H9 (cell line): ENCODE measurements around the gene MEPCE. TPM values are rescaled to one million over a fixed set of nuclear protein-coding genes. Genes with fewer than 3 reads are reported as not detected.

Experiments
- DNase-seq: peaks from one replicate; pipeline ENCODE4 v3.0.0-alpha.2; 2017
- H2AFZ ChIP-seq: one replicate; pipeline ENCODE4 v1.6.1; 2013; ENCODE audit warnings: mild to moderate bottlenecking, low read length, control low read depth, moderate library complexity
- H2AK5ac ChIP-seq: 2 replicates; pipeline ENCODE4 v1.6.1; 2013; ENCODE audit warnings: low read length, control low read depth, mixed read lengths; ENCODE audit not compliant: insufficient read length
- H2BK120ac ChIP-seq: one replicate; pipeline ENCODE4 v1.6.1; 2013; ENCODE audit warnings: low read depth, mild to moderate bottlenecking, low read length, control low read depth, inconsistent platforms; ENCODE audit not compliant: poor library complexity, severe bottlenecking
- H2BK12ac ChIP-seq: 2 replicates; pipeline ENCODE4 v1.6.1; 2013; ENCODE audit warnings: low read length, control low read depth, mixed read lengths, low read depth; ENCODE audit not compliant: insufficient read length
- H2BK15ac ChIP-seq: 2 replicates; pipeline ENCODE4 v1.6.1; 2013; ENCODE audit warnings: low read depth, low read length, control low read depth
- H2BK20ac ChIP-seq: one replicate; pipeline ENCODE4 v1.6.1; 2013; ENCODE audit warnings: low read depth, mild to moderate bottlenecking, low read length, control low read depth, inconsistent platforms; ENCODE audit not compliant: poor library complexity, severe bottlenecking
- H2BK5ac ChIP-seq: 2 replicates; pipeline ENCODE4 v1.6.1; 2013; ENCODE audit warnings: low read length, control low read depth, mixed read lengths; ENCODE audit not compliant: insufficient read length
- H3K14ac ChIP-seq: 2 replicates; pipeline ENCODE4 v1.6.1; 2013; ENCODE audit warnings: low read length, control low read depth; ENCODE audit not compliant: insufficient read depth
- H3K18ac ChIP-seq: 2 replicates; pipeline ENCODE4 v1.6.1; 2013; ENCODE audit warnings: low read depth, mild to moderate bottlenecking, mixed read lengths, low read length, control low read depth; ENCODE audit not compliant: insufficient read length
- H3K23ac ChIP-seq: 2 replicates; pipeline ENCODE4 v1.6.1; 2013; ENCODE audit warnings: low read length, control low read depth, mixed read lengths, low read depth; ENCODE audit not compliant: insufficient read length
- H3K23me2 ChIP-seq: 2 replicates; pipeline ENCODE4 v1.6.1; 2013; ENCODE audit warnings: low read depth, mild to moderate bottlenecking, mixed read lengths, low read length, control low read depth; ENCODE audit not compliant: insufficient read length, poor library complexity, severe bottlenecking
- H3K27ac ChIP-seq: 2 replicates; pipeline ENCODE4 v1.5.1; 2013; ENCODE audit warnings: low read length, control low read depth, mixed read lengths, low read depth; ENCODE audit not compliant: insufficient read length
- H3K27me3 ChIP-seq: 2 replicates; pipeline ENCODE4 v1.6.1; 2013; ENCODE audit warnings: low read length, control low read depth, inconsistent platforms; ENCODE audit not compliant: insufficient read depth
- H3K4ac ChIP-seq: 2 replicates; pipeline ENCODE4 v1.6.1; 2013; ENCODE audit warnings: low read depth, mild to moderate bottlenecking, control low read depth, inconsistent platforms, low read length, moderate library complexity
- H3K4me1 ChIP-seq: 2 replicates; pipeline ENCODE4 v1.6.1; 2013; ENCODE audit warnings: low read length, control low read depth, inconsistent platforms; ENCODE audit not compliant: insufficient read depth
- H3K4me2 ChIP-seq: 2 replicates; pipeline ENCODE4 v1.6.1; 2013; ENCODE audit warnings: low read length, control low read depth, mixed read lengths; ENCODE audit not compliant: insufficient read length, insufficient read depth
- H3K56ac ChIP-seq: 2 replicates; pipeline ENCODE4 v1.6.1; 2013; ENCODE audit warnings: low read depth, mild to moderate bottlenecking, mixed read lengths, low read length, control low read depth; ENCODE audit not compliant: insufficient read length
- H3K79me1 ChIP-seq: 2 replicates; pipeline ENCODE4 v1.6.1; 2013; ENCODE audit warnings: low read depth, mild to moderate bottlenecking, moderate library complexity, low read length, control low read depth, inconsistent platforms; ENCODE audit not compliant: insufficient read depth, poor library complexity, severe bottlenecking
- H3K79me2 ChIP-seq: 2 replicates; pipeline ENCODE4 v1.6.1; 2013; ENCODE audit warnings: low read length, control low read depth, inconsistent platforms; ENCODE audit not compliant: insufficient read depth
- H3K9ac ChIP-seq: 2 replicates; pipeline ENCODE4 v1.6.1; 2013; ENCODE audit warnings: low read length, control low read depth, mixed read lengths; ENCODE audit not compliant: insufficient read length; ENCODE audit errors: extremely low read depth
- H3K9me3 ChIP-seq: one replicate; pipeline ENCODE4 v1.6.1; 2013; ENCODE audit warnings: low read depth, low read length, inconsistent platforms; ENCODE audit not compliant: control insufficient read depth
- H3T11ph ChIP-seq: one replicate; pipeline ENCODE4 v1.6.1; 2013; ENCODE audit warnings: mild to moderate bottlenecking, low read length, control low read depth, inconsistent platforms
- H4K20me1 ChIP-seq: one replicate; pipeline ENCODE4 v1.6.1; 2013; ENCODE audit not compliant: control insufficient read depth, insufficient read length, insufficient read depth
- H4K5ac ChIP-seq: 2 replicates; pipeline ENCODE4 v1.6.1; 2013; ENCODE audit warnings: low read depth, mild to moderate bottlenecking, mixed read lengths, low read length, control low read depth; ENCODE audit not compliant: insufficient read length
- H4K8ac ChIP-seq: replicated peaks from 2 replicates; pipeline ENCODE4 v1.6.1; 2013; ENCODE audit warnings: low read length, control low read depth, mixed read lengths, low read depth; ENCODE audit not compliant: insufficient read length
- H4K91ac ChIP-seq: 2 replicates; pipeline ENCODE4 v1.6.1; 2013; ENCODE audit warnings: low read depth, mild to moderate bottlenecking, moderate library complexity, mixed read lengths, low read length, control low read depth; ENCODE audit not compliant: insufficient read length
- H3K27ac Mint-ChIP-seq, 3 experiments: 2 replicates in 2 of 3; 3 replicates in 1 of 3; pipeline ENCODE4 v1.8.0; 2020 to 2021; ENCODE audit warnings: mixed read lengths in 3 of 3, mild to moderate bottlenecking in 1 of 3, moderate library complexity in 1 of 3
- H3K27me3 Mint-ChIP-seq: 2 replicates; pipeline ENCODE4 v1.8.0; 2021; ENCODE audit warnings: low read depth, mild to moderate bottlenecking, moderate library complexity, mixed read lengths
- H3K36me3 Mint-ChIP-seq, 3 experiments: 2 replicates in 2 of 3; 3 replicates in 1 of 3; pipeline ENCODE4 v1.8.0; 2020 to 2021; ENCODE audit warnings: low read depth in 3 of 3, mixed read lengths in 3 of 3; ENCODE audit not compliant: insufficient read depth in 1 of 3
- H3K4me1 Mint-ChIP-seq, 2 experiments: 2 replicates each; pipeline ENCODE4 v1.8.0; 2020; ENCODE audit warnings: mixed read lengths in 2 of 2
- H3K4me3 Mint-ChIP-seq, 2 experiments: 2 replicates in 1 of 2; 3 replicates in 1 of 2; pipeline ENCODE4 v1.8.0; 2020 to 2021; ENCODE audit warnings: mild to moderate bottlenecking in 2 of 2, mixed read lengths in 2 of 2, moderate library complexity in 1 of 2
- H3K9me3 Mint-ChIP-seq, 2 experiments: 2 replicates in 1 of 2; 3 replicates in 1 of 2; pipeline ENCODE4 v1.8.0; 2020; ENCODE audit warnings: mild to moderate bottlenecking in 2 of 2, mixed read lengths in 2 of 2, moderate library complexity in 1 of 2
- total RNA-seq: library from RNA; stranded (reverse); gene quantifications from 2 replicates; pipeline ENCODE4 v1.2.1, GENCODE V29; 2021
- TF ChIP-seq, protein P1 (sequence below): fragments of 200-600 bp; sonication (generic); conservative IDR thresholded peaks from 3 replicates; pipeline ENCODE4 v1.8.0; 2021; ENCODE audit warnings: antibody characterized with exemption, mild to moderate bottlenecking

MEPCE gene
- total RNA-seq, 1 experiment from 2014 or later, result 68.0 TPM

DNA sequence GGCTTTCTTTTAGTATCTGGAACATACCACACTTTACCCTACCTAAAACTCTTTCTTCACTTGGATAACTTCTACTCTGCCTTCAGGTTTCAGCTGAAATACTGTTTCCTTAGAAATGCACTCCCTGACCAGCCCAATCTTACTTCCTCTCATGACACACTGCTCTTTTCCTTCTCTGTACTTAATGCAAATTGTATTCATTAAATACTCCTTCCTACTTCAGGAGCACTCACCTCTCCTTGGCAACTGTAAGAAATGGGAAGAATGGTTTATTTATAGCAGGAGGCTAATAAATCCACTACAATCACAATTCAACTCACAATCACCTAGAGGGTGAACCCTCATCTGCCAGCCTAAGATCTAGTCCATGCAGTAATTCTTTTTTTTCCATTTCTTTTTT, 16.3 kb upstream of the MEPCE start:
- Histone ChIP-seq H4K8ac (no peak overlapping the region), H3K23me2 (no peaks in the 10 kb centered on the region), H3K79me2 (no peaks in the 10 kb centered on the region), H4K5ac (no peak overlapping the region), H2BK12ac (no peak overlapping the region), H2BK20ac (no peak overlapping the region), H3K23ac (no peak overlapping the region), H2BK15ac (no peak overlapping the region), H3K9ac (no peak overlapping the region), H2AK5ac (no peak overlapping the region), H3K4ac (no peak overlapping the region), H3K18ac (no peak overlapping the region), H3K4me2 (no peak overlapping the region), H3K56ac (no peak overlapping the region), H3K9me3 (no peaks in the 10 kb centered on the region), H4K91ac (no peak overlapping the region), H3T11ph (no peak overlapping the region), H3K4me1 (no peaks in the 10 kb centered on the region), H3K27me3 (no peaks in the 10 kb centered on the region), H3K79me1 (no peaks in the 10 kb centered on the region), H2BK5ac (no peak overlapping the region), H2BK120ac (no peak overlapping the region), H3K27ac (no peak overlapping the region), H2AFZ (no peak overlapping the region), H3K14ac (no peak overlapping the region), H4K20me1 (no peaks in the 10 kb centered on the region)
- Mint-ChIP-seq H3K9me3 (no peaks in the 10 kb centered on the region), H3K27ac (no peak overlapping the region; a peak in 1 of 7 replicates), H3K36me3 (no peaks in the 10 kb centered on the region), H3K27me3 (peaks cover 3% of the 10 kb centered on the region; the same call in 1 of the 2 replicates), H3K4me3 (no peak overlapping the region), H3K4me1 (no peaks in the 10 kb centered on the region)
- DNase-seq, result no peak
- TF ChIP-seq, protein P1, sequence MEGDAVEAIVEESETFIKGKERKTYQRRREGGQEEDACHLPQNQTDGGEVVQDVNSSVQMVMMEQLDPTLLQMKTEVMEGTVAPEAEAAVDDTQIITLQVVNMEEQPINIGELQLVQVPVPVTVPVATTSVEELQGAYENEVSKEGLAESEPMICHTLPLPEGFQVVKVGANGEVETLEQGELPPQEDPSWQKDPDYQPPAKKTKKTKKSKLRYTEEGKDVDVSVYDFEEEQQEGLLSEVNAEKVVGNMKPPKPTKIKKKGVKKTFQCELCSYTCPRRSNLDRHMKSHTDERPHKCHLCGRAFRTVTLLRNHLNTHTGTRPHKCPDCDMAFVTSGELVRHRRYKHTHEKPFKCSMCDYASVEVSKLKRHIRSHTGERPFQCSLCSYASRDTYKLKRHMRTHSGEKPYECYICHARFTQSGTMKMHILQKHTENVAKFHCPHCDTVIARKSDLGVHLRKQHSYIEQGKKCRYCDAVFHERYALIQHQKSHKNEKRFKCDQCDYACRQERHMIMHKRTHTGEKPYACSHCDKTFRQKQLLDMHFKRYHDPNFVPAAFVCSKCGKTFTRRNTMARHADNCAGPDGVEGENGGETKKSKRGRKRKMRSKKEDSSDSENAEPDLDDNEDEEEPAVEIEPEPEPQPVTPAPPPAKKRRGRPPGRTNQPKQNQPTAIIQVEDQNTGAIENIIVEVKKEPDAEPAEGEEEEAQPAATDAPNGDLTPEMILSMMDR, result no peak
